ENCODE data around the gene ADAMTS17.

- TF ChIP-seq ZNF274 (IDR thresholded peaks at IDR 0.05; ENCODE audit: low read depth, low read length) (no peak), SUZ12 (IDR thresholded peaks at IDR 0.05; ENCODE audit: extremely low read depth, insufficient read depth, insufficient read length) (no peak), YY1 (IDR thresholded peaks at IDR 0.05; ENCODE audit: insufficient read depth, insufficient read length) (no peak)
These were observed 120.1 kb downstream of the ADAMTS17 start for GRCh38 chr15:100221471-100222348.
